RPMI7951 (cell line): ENCODE results near the gene BTRC. TPM values are rescaled to one million over a fixed set of nuclear protein-coding genes. Genes with fewer than 3 reads are reported as not detected.

ENCODE experiments used
- DNase-seq: peaks from one replicate; pipeline ENCODE4 v3.0.0-alpha.2; 2012; ENCODE audit warnings: low read depth
- total RNA-seq: library from RNA; depleted of rRNA; stranded (reverse); fragments of >200 nt; shearing (Covaris generic); gene quantifications from 2 replicates; pipeline ENCODE4 v1.2.3, GENCODE V29; 2014

BTRC gene
- total RNA-seq, 1 experiment from 2014 or later, result 7.1 TPM

DNA sequence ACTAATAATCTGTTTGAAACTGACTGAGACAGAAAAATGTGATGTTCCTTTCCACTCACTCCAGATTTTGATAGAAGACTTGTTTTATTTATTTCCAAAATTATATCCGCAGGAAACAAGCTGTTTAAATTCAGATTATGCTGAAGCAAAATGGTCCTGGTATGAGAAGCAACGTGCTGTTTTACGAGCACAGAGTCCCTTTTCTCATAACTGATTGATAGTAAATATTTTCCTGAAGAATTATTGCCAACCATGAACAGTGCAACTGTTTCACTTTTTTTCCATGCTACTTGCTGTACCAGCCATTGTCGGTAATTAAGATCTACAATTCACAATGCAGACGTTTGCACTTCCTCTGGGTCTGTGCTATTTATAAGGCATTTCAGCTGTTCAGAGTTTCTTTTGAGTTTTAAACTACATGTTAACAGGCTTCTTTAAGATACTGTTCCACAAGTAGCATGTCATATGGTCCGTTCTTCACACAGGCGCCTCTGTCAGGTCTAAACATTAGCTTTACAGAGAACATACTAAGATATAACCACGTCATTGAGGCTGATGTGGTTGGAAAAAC, 130.3 kb downstream of the BTRC start:
- no peak for DNase-seq

- DNase-seq, result no peak
Observed at GRCh38 chr10:101485207-101485606, 131.2 kb downstream of the BTRC start.

DNA sequence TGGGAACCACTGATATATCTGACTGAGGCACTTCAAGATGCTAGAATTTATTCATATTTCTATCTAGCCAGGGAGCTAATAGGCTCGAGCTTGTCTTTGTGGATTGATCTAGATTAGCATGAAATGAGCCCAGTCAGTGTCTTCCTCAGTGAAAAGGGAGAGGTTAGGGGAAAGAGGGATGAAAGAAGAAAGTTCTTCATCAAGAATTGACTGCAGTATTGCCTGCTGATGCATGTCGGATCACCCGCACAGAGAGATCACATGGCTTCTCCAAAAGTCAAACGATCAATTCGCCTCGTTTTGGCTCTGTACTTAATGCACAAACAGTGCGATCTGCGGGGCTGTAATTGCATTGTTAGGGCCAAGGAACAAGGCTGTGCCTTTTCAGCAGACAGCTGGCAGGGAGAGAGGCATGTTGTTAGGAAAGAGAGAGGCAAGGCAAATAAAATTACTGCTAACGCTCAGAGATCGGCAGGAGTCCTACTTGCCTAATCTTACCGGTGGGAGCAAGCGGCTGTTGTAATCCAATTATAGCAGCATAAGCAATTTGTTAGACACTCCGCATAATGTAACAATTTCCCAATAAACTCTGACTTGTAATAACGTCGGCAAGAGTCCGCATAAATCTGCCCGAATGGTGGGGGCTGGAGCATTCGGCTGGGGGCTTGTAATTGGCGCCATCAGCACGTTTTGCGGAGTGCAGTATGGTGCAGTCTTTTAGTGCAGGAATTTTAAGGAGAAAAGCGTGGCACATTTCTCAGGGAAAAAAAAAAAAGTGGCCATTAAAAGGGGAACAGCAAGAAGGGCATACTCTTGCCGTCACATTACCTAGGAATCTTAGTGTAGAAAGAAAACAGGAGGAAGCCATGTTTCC, 132.0 kb downstream of the BTRC start:
- no peak for DNase-seq

GRCh38 chr10:101487399-101487798, 133.4 kb downstream of the BTRC start:
- DNase-seq, result no peak

GRCh38 chr10:101489355-101489754, 135.4 kb downstream of the BTRC start:
- DNase-seq, result no peak

DNA sequence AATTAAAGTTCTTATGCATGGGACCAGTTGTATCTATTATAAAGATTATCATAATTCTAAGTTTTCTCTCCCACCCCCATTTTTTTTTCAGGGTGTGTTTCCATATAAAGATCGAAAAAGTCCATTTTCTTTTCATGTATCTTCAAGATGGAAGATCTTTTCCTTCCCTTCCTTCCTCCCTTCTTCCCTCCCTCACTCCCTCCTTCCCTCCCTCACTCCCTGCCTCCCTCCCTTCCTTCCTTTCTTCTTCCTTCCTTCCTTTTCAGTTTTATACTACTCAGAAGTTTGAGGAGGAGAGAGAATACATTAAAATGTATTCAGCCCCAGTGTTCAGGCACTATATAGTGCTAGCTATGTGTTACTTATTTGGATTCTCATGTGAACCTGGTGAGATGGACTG, 136.1 kb downstream of the BTRC start:
- DNase-seq, result no peak

DNA sequence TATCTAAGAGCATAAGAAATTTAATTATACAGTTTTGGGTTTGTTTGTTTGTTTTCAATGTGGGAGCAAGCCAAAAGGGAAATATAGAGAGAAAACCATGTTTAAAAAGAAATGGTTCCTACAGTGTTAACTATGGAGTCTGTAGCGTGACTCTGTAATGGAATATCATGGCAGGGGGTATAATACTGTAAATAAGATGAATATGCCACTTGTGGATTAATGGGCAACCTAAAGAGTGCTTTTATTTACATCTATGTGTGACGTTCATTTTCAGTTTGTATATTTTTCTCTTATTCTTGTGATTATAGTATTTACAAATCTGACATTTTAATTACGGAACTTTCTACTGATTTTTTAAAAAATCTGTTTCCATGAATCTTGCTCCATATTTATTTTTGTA, 138.2 kb downstream of the BTRC start:
- DNase-seq, result no peak

- DNase-seq, result no peak
Observed at GRCh38 chr10:101492814-101493213, 138.8 kb downstream of the BTRC start.

DNA sequence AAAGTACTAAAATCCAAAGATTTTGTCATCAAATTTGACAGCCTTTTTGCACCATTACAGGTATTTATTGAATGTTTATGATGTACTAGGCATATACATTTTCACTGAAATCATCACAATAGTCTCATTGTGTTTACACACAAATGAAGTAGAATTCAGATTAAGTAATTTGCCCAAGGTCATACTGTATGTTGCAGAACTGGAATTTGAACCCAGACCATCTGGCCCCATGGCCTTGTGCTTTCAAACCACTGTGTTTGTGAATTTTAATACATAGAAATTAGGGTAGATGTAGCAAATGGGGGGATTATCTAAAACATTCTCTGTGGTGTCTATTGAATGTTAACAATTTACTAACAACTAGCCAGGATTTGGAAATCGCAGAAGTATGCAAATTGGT, 139.3 kb downstream of the BTRC start:
- DNase-seq, result no peak

GRCh38 chr10:101493782-101494281, 139.9 kb downstream of the BTRC start:
- DNase-seq, result no peak

GRCh38 chr10:101494650-101495049, 140.7 kb downstream of the BTRC start:
- DNase-seq, result no peak

DNA sequence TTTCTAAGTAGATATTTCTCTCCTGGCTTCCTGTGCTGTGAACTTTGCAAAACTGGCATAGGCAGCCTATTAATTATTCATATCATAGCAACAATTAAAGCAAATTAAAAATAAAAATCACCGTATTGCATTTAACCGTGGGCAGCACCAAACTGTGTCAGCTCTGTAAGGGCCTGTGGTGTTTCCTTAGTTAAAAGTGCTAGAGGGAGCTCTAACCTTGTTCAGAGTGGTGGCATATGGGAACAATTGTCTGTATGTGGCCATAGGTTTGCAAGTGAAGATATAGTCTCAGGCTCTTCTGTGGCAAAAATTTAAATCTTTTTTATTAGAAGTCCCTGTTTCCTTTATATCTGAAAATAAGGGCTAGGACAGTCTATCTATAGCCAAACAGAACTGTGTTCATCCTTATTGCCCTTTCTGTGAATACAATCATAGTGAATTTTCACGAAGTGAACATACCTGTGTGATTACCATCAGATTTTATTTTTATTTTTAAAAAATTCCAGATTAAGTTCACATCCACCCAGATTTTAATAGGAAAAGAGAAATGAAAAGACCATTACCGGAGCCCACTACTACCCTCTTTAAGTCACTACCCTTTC, 141.5 kb downstream of the BTRC start:
- DNase-seq, result peak; percentile 13

DNA sequence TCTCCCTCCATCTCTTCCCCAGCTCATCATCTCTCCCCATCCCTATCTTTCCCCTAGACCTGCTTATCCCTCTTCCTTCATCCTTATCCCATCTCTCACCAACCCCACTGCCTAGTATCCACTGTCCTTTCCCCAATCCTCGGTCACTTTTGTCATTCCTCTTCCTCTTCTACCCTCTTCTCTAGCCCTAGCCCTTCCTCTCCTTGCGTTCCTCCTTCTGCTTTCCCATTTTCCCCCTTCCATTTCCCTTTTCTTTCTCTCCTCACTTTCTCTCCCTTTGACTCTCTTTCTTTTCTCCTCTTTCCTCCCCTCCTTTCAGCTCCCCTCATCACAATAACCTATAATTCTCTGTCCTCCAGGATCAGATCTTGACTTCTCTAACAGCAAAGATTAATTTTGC, 150.5 kb downstream of the BTRC start:
- no peak for DNase-seq

DNA sequence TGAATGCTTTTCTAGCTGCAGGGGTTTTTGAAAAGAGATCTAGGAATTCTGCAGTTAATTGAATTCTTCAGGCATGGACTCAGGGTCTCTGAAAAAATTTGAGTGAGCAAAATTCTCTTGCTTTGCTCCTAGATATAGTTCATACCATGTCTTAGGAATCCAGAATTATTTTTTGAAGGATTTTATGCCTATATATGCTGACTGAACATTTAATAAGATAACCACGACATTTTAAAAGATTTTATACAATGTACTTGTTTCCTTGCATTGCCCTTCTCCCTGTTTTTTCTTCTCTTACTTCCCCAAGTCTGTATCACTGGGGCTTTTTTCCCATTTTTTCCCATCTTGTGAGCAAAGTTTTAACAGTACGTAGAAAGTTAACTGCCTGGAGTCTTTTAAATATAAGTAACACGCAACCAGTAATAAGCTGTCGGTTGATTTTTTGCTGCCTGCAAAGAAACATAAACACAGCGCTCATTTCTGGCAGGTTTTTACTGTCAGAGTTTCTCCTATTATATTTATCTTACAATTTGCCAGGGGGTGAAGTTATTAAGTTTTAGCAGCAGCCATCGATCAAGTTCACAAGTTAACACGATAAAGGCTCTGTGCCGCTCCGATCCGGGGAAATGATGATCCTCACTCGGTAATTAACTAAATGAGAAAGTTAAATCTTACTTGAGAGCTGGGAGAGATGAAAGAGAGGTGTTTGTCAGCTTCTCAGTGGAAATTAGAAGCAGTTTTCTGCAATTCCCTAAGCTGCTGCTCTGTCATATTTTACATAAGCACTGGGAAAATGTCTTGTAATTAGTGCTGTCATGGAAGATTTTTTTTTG, 153.1 kb downstream of the BTRC start:
- DNase-seq, result no peak

DNA sequence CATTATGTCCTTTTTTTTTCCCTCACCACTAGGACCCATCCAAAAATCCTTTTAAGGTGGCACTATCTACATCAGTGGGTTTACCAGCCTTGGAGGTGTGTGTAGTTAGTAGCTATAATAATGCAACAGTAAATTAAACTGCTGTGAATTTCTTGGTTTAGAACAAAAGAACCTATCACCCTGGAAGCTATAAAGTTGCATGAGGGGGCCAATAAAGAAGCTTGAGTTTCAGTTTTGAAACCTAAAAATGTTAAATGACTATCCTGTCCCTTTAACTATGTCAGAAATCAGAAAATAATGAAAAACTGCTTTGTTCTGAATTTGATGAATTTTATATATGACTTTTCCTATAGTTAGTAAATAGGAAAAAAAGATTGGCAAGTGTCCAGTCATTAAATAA, 153.9 kb downstream of the BTRC start:
- DNase-seq, result no peak

- no peak for DNase-seq
Observed at GRCh38 chr10:101511938-101512337, 158.0 kb downstream of the BTRC start.

- DNase-seq, result peak; percentile 5
Observed at GRCh38 chr10:101512738-101513137, 158.8 kb downstream of the BTRC start.

DNA sequence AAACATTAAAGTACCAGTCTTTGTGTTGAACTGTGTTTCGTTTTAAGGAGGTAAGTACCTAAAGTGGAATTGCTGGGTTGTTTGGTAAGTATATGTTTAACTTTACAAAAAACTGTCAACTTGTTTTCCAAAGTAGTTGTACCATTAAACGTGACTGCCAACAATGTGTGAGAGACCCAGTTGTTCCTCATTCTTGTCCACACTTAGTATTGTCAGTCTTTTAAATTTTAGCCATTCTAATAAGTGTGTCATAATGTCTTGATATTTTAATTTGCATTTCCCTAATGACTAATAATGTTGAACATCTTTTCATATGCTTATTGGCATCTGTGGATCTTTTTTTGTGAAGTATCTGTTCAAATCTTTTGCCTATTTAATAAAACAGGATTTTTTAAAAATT, 159.8 kb downstream of the BTRC start:
- DNase-seq, result no peak

DNA sequence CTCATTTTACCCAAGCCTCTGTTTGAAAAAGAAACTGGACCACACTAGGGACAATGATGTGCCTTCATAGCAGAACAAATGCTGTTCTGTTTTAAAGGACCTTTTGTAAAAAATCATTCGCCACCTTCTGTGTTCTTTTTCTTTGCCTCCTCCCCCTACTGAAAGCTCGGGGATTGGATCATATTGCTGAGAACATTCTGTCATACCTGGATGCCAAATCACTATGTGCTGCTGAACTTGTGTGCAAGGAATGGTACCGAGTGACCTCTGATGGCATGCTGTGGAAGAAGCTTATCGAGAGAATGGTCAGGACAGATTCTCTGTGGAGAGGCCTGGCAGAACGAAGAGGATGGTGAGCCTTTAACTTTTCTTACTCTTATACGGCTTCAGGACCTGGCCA, 171.9 kb downstream of the BTRC start:
- DNase-seq, result no peak

- no peak for DNase-seq
Observed at GRCh38 chr10:101529207-101529606, 175.2 kb downstream of the BTRC start.

GRCh38 chr10:101529725-101530553, 176.0 kb downstream of the BTRC start:
- DNase-seq, result no peak
